GM12872 (cell line): Measurements from ENCODE around the gene GCLM.

Experiments used
- CTCF ChIP-seq: IDR thresholded peaks from 3 replicates; pipeline ENCODE4 v1.5.1; 2011; ENCODE audit warnings: low read depth, mild to moderate bottlenecking, low read length, moderate library complexity; ENCODE audit not compliant: insufficient read depth

GCLM gene

DNA sequence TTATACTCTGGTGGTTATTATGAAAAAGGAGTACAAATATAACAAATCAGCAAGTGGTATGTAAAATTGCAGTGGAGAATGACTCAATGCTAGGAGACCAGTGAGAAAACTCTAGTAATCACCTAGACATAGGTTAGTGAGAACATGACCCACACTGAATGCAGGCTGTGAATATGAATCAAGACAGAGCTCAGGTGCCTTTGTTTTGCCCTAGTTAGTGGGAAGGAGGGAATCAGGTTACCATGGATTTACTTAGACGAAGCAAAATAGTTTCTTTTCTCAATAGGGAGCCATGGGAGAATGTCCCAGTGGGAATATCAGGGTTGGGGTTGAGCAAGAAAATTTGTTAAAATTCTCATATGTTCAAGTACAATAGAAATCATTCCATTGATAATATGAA lies 10.6 kb upstream of the GCLM start:
- TF ChIP-seq CTCF: no peak

GRCh38 chr1:93917302-93917701 lies 8.1 kb upstream of the GCLM start:
- TF ChIP-seq CTCF: no peak

DNA sequence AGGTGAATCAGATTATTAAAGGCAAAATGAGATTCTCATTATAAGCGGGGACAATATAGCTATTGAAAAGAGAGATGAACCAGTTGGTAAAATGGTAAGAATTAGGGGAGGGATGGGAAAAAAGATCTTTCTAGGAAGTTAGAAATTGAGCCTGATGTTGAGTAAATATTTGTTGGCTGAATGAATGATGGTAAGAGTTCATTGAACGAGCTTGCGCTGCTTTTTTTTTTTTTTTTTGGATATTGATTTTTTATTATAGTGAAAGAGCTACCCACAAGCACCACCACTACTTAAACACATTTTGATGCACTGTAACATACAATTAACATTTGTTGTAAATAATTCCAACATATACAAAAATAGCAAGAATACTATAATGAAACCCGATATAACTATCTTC lies 1.1 kb upstream of the GCLM start:
- TF ChIP-seq CTCF: no peak

GRCh38 chr1:93908394-93909145 lies 660 bp downstream of the GCLM start:
- no peak for TF ChIP-seq CTCF

DNA sequence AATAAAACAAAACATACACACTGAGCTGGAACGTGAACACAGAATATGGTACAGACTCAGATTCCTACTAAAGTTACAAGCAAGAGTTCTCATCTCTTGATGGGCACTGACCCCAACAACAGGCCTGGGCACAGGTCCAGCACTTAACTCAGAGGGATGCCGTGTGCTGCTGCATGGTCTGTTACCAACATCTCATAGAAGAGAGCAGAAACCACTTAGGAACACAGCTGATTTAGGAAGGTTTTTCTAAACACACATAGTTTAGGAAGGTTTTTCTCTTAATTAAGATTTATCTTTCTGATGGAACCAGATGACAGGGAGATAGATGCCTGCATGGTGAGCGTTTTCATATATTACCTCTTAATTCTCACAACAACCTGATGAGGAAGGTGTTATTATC lies 1.5 kb downstream of the GCLM start:
- no peak for TF ChIP-seq CTCF

DNA sequence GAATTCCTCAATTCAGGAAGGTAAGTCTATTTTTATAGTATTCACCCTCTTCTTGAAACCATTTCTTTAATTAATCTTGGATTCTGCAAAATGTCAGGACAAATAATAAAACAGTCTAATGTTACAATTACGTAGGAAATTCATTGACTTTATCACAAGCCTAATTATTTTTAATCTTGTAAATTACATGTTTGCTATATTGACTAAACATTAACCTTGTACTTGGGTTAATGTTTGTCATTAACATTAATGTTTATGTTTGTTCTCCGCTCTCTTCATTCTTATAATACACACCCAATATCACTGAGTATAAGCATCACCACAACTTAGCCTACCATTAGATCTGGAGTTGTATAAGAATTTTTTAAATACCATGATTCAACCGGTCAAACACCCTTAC lies 2.8 kb downstream of the GCLM start:
- TF ChIP-seq CTCF: no peak

DNA sequence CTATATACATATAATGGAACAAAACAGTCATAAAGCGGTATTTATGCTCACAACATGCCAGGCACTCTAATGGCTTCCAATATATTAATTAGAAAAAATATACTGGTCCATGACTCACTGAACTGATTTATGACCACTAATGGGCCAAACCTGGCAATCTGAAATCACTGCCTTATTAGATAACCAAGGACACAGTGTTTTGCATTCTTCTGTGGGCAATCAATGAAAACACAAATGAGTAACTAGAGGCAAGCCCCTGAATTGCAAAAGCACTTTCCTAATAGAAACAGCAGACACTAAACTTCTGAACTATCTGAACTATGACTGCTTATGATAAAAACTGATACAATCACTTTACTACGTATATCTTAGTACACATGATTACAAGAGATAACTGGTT lies 3.5 kb downstream of the GCLM start:
- TF ChIP-seq CTCF: no peak

DNA sequence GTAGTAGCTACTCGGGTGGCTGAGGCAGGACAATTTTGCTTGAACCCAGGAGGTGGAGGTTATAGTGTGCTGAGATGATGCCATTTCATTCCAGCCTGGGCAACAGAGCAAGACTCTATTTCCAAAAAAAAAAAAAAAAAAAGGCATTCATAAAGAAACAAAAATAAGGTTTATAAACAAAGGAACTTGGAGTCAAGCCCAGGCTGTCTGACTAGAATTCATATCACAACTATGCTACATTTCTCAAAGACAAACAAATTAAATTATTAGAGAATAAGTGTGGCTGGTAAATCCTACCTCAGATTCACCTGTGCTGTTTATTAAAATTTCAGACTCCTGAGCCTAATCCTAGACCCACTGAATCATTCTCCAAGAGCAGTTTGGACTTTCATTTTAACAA lies 4.2 kb downstream of the GCLM start:
- no peak for TF ChIP-seq CTCF
